Measurements from ENCODE around the gene DNAJC22.

DNA sequence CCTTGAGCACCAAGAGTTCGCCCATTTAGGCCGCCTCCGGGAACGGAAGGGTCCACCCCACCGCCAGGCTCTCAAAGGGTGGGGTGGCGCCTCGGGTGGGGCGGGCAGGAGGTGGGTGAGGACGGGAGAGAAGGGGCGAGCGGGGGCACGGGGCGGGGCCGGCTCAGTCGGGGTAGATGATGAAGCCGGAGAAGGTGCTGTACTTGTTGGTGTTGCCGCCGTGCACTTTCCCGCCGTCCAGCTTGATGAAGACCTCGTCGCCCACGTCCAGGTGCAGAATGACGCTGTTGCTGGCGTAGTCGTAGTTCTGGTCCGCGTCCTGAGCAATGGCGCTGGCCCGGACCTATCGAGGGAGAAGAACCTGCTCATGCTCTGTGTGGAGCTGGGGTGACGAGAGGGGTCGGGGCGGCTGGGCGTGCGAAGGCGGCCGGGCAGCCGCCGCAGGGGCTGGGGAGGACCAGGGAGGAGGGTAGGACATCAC lies 13.8 kb upstream of the DNAJC22 start:
- TF ChIP-seq POLR2AphosphoS5 (IDR thresholded peaks at IDR 0.05; ENCODE audit: low read depth, low read length) (no peak), REST (IDR thresholded peaks at IDR 0.05; ENCODE audit: insufficient read depth in 1 of 2, low read depth in 2 of 2, low read length in 2 of 2) (no peak)

All from PFSK-1 (cell line).